GM18868 (cell line): ENCODE results near the gene ZNF620.
"Not testable (repeated sequence)": the region's sequence is repeated elsewhere in the genome, so short reads cannot be mapped to it uniquely, and the experiment has no call there.

Experiments used
- ATAC-seq: cut with Tn5 transposase; IDR thresholded peaks from one replicate; pipeline ENCODE4 v1.9.1; 2021; ENCODE audit warnings: mild to moderate bottlenecking, moderate library complexity; ENCODE audit not compliant: unreplicated experiment

ZNF620 gene

DNA sequence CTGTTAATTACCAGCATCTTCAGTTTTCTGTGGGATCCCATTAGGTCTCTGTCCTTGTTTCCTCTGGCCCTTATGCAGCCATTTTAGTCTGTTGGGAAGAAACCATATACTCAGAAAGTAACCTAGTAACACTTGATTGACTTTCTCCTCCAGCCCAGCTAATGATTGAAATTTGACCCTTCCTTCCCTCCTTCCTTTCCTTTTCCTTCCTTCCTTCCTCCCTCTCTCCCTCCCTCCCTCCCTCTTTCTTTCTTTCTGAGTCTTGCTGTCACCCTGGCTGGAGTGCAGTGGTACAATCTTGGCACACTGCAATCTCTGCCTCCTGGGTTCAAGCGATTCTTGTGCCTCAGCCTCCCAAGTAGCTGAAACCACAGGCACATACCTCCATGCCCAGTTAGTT lies 5.9 kb upstream of the ZNF620 start:
- no peak for ATAC-seq

DNA sequence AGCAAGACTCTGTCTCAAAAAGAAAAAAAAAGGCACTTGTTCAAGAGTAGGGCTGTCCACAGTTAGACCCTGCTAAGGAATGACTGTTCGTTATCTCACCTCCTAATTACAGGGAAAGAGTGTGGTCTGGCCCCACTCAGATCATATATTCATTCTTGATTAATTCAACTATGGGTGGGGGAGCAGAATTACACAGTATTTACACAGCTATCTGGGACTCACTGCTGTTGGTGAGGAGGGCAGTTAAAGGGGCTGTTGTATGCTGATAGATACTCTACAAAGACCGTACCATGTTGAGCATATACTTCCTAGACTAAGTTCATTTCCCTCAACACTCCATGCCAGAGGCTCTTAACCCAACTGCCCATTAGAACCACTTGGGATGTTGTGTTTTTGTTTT lies 3.8 kb upstream of the ZNF620 start:
- ATAC-seq, result no peak

DNA sequence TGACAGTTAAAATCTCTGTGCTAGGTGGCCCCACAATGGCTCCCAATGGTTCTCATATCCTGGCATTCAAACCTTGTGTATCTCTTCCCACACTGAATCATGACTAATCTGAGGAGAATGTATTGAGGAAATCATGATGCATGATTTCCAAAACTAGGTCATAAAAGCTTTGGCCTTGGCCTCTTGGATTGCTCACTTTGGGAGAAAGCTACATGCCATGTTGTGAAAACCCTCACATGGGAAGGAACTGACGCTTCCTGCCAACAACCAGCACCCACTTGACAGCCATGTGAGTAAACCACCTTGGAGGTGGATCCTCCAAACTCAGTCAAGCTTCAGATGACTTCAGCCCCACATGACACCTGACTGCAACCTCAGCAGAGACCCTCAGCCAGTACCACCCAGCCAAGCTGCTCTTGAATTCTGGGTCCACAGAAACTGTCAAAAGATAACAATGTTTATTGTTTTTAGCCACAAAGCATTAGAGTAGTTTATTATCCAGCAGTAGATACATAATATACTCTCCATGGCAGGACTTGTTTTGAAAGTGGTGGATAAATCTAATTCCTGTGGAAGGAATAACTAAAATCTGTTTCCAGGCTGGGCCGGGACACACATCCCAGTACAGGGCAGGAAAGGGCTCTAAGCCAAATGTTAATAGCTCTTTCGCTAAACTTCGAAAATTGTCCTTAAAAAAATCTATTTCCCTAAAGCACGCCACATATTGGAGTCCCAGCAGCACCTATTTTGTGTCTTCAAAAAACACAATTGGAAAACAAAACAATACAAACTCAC lies 1.0 kb upstream of the ZNF620 start:
- no peak for ATAC-seq

DNA sequence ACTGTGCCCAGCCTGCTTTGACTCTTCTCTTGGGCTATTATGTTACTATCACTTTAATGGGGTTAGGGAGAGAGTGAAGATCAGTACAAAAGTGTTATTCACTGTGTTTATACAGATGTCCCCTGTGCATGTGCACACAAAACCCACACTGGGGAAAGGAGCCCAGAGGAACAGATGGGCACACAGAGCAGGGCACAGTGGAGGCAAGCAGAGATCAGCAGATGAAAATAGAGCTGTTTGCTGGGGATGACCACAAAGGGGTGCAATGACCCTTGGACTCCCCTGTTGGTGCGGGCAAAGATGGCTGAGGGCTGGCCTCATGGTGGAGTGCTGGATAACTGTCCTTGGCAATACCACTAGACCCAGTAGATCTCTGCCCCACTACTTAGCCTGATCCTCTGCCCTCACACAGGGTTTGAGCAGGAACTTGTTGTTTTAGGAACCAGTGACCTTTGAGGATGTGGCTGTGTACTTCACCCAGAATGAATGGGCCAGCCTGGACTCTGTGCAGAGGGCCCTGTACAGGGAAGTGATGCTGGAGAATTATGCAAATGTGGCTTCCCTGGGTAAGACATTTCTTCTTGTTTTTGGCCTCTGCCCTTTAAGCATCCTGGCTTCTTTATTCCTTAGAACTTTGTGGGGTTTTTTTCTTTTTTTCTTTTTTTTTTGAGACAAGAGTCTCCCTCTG lies 5.3 kb downstream of the ZNF620 start:
- no peak for ATAC-seq

DNA sequence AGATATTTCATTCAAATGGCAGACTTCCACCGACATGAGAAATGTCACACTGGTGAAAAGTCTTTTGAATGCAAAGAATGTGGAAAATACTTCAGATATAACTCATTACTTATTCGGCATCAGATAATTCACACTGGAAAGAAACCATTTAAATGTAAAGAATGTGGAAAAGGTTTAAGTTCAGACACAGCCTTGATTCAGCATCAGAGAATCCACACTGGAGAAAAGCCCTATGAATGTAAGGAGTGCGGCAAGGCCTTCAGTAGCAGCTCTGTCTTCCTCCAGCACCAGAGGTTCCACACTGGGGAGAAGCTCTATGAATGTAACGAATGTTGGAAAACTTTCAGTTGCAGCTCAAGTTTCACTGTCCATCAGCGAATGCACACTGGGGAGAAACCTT lies 10.4 kb downstream of the ZNF620 start:
- ATAC-seq, result no peak

DNA sequence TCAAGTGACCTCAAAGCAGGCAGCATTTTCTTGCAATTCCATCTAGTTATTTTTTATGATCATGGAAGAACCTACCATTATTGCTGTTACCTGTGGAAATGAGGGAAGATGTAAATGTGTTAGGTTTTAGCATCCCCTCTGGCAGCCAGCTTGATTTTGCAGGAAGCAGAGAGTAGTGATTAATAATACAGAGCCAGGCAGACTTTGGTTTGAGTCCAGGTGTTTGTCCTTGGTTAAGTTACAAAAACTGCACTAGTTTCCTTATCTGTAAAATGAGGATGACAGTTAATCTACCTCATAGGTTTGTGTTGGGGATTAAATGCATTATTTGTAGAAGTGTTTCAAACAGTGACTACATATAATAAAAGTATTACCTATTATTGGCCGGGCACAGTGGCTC lies 12.2 kb downstream of the ZNF620 start:
- no peak for ATAC-seq

DNA sequence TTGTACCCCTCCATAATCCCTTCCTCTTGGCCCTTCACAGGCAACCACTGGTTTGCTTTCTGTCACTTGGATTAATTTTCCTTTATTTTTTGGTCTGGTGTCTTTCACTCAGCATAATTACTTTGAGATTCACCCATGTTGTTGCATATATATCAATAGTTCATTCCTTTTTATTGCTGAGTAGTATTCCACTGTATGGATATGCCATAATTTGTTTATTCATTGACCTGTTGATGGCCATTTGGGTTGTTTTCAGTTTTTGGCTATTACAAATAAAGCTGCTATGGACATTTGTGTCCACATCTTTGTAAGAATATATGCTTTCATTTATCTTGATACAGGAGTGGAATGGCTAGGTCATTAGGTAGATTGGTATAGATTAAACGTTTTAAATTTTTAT lies 13.0 kb downstream of the ZNF620 start:
- no peak for ATAC-seq

DNA sequence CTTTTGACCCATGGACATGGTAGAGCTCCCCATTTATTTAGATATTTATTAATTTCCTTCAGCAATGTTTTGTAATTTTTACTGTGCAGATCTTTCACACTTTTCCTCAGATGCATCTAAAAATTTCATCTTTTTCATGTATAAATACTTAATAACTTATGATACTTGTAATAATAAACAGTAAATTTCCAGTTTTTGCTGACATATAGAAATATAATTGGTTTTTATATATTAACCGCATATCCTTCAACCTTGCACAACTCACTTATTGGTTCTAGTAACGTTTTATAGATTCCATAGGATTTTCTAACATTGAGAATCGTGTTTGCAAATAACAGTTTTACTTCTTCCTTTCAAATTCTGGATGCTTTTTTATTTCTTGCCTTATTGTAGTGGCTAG lies 15.4 kb downstream of the ZNF620 start:
- ATAC-seq, result no peak

DNA sequence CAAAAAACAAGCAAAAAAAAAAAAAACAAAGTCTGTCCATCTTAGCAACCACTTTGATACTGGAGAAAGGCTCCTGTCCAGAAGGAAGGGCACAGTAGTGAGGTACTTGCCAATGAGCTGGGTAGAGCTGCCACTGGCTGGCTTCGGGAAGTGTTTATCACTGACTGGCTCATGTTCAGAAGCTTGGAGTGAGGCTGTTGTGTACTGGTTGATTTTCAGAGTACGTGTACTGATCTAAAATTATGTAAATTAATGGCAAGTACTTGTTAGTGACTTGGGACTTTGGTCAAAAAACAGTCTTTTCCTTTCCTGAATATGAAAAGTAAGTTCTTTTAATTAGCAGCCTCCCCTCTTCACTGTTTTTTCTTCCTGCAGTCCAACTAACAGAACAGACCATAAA lies 17.9 kb downstream of the ZNF620 start:
- ATAC-seq, result no peak

DNA sequence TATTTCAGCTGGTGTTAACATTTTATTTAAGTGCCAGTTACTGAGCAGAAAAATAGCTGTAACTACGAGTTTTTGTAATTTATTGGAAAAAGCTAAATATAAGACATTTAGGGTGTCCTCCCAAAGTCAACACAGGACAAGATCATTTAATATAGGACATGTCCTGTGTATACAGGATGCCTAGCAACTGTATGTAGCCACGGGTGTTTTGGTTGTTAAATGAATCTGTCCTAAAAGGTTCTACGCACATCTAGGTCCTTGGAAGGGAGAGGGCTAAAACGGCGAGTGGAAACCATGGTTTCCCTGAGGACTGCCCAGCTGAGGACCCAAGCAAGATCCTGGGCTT lies 18.4 kb downstream of the ZNF620 start:
- no peak for ATAC-seq

DNA sequence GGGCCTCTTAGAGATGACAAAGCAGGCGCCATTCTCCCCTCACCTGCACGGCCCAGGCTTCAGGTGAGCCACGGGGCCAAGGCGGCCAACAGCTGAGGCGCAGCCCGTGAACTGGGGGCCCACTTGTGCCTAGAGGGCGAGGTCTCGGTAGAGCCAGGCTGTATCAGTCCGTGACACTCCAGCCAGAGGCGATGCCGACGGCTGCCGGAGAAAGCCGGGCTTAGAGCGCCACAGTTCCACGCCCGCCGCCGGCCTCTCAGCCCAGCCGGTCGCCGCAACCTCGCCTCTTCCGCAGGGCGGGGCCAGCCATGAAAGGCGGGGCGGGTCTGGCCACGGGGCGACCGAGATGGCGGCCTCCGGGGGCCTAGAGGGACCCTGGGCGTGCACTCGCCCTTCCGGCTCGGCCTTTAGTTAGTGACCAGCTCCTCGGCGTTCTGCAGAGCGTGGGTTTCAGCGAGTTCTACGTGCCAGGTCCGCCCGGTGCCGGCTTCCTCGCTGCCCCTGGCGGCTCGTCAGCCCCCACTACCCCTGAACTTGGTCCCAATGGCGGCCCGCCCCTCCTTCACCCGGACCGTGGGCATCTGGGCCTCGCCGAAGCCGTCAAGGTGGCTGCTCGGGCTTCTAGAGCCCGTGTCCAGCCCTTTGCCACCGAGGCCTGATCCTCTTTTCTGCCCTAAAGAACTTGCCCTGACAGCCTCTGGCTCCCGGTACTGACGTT lies 18.9 kb downstream of the ZNF620 start, which contains the start of gene ZNF621:
Gene ZNF621, plus strand, starts transcription at position 393 of the 718 bp plus-strand sequence. CDS start 881 bp downstream, outside the sequence.
- peak; percentile 99 for ATAC-seq

DNA sequence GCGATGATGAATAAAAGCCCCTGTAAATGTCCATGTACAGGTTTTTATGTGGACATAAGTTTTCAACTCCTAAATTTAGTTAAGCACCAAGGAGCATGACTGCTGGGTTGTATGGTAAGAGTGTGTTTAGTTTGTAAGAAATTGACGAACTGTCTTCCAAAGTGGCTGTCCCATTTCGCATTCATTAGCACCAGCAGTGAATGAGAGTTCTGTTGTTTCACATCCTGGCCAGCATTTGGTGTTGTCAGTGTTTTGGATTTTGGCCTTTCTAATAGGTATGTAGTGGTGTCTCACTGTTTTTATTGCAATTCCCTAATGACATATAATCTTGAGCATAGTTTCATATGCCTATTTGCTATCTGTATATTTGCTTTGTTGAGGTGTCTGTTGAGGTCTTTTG lies 22.6 kb downstream of the ZNF620 start:
- ATAC-seq, result no peak

DNA sequence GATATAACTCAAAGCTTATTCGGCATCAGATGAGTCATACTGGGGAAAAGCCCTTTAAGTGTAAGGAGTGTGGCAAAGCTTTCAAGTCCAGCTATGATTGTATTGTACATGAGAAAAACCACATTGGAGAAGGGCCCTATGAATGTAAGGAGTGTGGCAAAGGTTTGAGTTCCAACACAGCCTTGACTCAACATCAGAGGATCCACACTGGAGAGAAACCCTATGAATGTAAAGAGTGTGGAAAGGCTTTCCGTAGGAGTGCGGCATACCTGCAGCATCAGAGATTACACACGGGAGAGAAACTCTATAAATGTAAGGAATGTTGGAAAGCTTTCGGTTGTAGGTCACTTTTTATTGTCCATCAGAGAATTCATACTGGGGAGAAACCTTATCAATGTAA lies 26.4 kb downstream of the ZNF620 start:
- no peak for ATAC-seq

DNA sequence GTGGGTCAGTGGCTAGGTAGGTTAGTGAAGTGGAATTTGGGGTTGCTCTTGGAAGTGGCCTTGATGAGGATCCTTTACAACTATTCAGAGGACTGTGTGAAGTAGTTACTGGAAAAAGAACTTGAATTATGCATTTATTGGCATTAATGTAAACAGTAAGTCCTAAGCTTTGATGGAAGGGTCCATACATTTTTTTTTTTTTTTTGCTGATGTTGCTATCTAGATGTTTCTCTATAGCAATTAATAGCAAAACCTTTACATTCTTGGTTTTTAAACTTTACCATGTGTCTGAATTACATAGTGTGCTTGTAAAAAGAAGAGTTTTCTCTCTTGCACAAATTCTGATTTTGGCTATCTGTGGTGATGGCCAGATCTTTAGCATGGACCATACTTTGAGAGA lies 28.4 kb downstream of the ZNF620 start:
- no peak for ATAC-seq

DNA sequence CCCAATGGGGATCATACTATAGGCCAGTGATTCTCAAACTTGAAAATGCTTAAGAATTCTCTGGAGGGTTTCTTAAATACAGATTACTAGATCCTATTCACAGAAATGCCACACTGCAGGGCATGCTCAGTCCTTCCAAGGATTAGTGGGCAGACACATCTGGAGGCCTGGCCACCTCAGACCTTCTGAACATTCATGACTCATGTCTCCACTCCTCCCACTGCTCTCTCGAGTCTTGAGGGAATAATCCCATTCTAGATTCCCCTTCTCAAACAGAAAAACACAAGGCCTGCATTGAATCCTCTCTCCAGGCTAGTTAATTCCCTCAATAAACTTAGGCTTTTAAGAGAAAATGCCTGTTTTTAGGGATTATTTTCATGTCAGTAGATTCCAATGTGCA lies 41.0 kb downstream of the ZNF620 start:
- no peak for ATAC-seq

DNA sequence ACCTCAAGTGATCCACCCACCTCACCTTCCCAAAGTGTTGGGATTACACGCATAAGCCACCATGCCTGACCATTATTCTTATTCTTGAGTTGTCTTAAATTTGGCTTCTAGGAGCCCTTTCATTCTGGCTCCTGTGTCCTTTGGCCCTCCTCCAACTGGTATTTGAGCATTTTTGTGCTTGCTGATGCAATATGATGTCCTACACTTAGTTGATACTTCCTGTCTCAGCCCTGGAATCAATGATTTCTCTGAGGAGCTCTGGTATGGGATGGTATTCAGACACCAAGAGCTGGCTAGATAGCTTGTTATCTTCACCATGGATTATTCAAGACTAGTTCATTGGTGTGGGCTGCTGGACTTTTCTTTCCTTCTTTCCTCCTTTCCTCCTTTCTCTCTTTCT lies 44.3 kb downstream of the ZNF620 start:
- ATAC-seq, result no peak

DNA sequence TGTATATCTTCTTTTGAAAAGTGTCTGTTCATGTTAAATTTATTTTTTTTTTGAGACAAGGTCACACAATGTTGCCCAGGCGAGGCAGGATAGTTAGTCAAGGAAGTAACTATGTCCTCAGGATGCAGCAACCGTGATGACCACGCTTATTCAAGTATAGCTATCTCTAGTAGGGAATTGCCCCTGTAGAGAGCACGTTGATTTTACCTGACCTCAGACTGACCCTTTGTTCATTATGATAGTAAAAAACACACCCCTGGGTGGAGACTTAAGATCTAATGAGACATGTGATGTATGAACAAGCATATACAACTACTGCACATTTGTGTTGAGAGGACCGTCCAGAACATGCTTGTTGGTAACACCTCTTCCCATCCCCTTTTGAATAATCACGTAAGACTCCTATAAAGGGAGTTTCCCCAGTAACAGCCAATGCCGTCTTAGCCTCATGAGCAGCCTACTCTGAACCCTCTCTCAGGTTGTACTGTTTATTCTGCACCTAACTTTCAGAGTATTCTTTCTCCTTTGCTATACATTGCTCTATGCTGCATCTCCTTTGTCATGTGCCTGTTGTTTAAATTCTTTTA lies 51.8 kb downstream of the ZNF620 start:
- ATAC-seq, result peak; percentile 76

DNA sequence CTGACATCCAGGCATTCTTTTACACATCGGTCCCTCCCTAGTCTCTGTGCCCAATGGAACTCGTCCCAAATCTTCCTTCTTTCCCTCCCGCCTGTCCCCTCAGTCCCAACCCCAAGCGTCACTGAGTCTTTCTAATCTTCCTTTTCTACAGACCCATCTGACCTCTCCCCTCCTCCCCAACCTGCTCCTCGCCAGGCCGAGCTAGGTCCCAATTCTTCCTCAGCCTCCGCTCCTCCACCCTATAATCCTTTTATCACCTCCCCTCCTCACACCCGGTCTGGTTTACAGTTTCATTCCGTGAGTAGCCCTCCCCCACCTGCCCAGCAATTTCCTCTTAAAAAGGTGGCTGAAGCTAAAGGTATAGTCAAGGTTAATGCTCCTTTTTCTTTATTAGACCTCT lies 56.6 kb downstream of the ZNF620 start:
- ATAC-seq, result not testable (repeated sequence)

DNA sequence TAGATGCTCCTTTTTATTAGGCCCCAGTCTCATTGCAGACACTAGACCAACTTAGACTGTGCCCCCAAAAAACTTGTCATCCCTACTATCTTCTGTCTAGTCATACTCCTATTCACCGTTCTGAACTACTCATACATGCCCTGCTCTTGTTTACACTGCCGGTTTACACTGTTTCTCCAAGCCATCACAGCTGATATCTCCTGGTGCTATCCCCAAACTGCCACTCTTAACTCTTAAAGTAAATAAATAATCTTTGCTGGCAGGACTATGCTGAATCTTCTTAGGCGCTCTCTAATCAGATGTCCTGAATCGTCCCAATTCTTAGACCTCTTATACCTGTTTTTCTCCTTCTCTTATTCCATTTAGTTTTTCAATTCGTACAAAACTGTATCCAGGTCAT lies 59.8 kb downstream of the ZNF620 start:
- ATAC-seq, result not testable (repeated sequence)

DNA sequence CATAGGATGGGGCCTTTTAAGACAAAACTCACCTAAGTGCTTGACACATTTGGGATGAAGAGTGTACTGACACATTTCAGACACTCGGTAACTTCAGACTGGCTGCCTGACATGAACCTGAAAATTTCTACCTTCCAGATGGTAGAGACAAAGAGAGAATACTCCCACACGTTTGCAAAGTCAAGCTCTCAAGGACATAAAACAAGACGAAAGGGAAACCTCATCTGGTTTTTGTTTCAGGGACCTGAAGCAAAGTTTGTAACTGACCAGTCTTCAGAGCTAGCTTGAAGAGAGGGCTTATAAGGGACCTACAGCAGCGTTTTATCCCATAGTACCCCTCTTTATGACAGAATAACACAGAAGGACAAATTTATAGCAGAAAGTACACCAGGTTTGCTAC lies 60.9 kb downstream of the ZNF620 start:
- no peak for ATAC-seq
